GM06990 (cell line): ENCODE results near the gene IFITM10.
A peak's percentile ranks its signal among the peaks of the same experiment; 100 is the strongest.

Source experiments
- DNase-seq: peaks from one replicate; pipeline ENCODE4 v3.0.0-alpha.2; 2011; ENCODE audit not compliant: insufficient read length; ENCODE audit errors: extremely low read depth
- H3K27me3 ChIP-seq: replicated peaks from 2 replicates; pipeline ENCODE4 v1.6.0; 2011; ENCODE audit warnings: low read length; ENCODE audit not compliant: control insufficient read depth, insufficient read depth
- H3K36me3 ChIP-seq: 2 replicates; pipeline ENCODE4 v1.5.1; 2011; ENCODE audit warnings: low read length; ENCODE audit not compliant: control insufficient read depth, insufficient read depth
- H3K4me3 ChIP-seq: replicated peaks from 2 replicates; pipeline ENCODE4 v1.5.1; 2011; ENCODE audit warnings: low read depth, mild to moderate bottlenecking, control low read depth, low read length
- TF ChIP-seq, protein P1 (sequence below): IDR thresholded peaks from 2 replicates; pipeline ENCODE4 v1.5.1; 2011; ENCODE audit warnings: low read length, control low read depth, mild to moderate bottlenecking, inconsistent platforms; ENCODE audit not compliant: insufficient read depth, poor library complexity, severe bottlenecking

Gene IFITM10

DNA sequence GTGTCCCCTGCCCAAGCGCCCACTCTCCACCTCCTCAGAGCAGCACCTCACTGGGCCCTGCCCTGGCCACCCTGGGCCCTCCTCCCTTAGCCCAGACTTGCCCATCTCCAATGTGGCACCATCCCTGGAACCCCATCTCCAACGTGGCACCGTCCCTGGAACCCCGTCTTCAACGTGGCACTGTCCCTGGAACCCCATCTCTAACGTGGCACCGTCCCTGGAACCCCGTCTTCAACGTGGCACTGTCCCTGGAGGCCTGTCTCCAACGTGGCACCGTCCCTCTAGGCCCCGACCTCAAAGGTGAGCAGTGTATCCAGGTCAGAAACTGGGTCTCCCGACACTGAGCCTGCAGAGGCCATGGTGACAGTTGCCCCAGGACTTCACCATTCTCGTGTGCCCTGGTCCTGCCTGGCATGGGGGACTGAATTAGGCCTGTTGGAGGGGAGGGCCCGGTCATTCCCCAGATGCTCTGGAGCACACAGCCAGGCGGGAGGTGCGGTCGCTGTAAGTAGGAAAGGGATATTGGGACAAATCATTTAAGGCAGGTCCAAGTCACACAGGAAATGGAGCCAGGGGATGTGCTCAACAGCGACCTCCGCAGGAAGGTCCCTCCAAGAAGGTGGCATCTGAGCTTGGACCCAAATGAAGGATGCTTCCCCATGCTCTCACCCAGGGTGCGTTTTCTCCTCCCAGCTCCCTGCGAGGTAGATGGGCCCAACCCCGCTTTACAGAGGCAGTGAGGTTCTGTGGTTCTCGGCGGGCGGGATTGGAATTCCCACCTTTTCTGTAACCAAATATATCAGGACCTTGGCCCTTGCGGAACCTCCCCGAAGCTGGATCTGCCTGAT, 15.7 kb upstream of the IFITM10 start:
- no peak for DNase-seq
- TF ChIP-seq, protein P1, sequence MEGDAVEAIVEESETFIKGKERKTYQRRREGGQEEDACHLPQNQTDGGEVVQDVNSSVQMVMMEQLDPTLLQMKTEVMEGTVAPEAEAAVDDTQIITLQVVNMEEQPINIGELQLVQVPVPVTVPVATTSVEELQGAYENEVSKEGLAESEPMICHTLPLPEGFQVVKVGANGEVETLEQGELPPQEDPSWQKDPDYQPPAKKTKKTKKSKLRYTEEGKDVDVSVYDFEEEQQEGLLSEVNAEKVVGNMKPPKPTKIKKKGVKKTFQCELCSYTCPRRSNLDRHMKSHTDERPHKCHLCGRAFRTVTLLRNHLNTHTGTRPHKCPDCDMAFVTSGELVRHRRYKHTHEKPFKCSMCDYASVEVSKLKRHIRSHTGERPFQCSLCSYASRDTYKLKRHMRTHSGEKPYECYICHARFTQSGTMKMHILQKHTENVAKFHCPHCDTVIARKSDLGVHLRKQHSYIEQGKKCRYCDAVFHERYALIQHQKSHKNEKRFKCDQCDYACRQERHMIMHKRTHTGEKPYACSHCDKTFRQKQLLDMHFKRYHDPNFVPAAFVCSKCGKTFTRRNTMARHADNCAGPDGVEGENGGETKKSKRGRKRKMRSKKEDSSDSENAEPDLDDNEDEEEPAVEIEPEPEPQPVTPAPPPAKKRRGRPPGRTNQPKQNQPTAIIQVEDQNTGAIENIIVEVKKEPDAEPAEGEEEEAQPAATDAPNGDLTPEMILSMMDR: peak; percentile 12
- no peaks in the 10 kb centered on the region; the same call in 1 of the 2 replicates for H3K27me3 ChIP-seq
- H3K4me3 ChIP-seq: no peak overlapping the region
- H3K36me3 ChIP-seq: no peaks in the 10 kb centered on the region; the same call in 1 of the 2 replicates

DNA sequence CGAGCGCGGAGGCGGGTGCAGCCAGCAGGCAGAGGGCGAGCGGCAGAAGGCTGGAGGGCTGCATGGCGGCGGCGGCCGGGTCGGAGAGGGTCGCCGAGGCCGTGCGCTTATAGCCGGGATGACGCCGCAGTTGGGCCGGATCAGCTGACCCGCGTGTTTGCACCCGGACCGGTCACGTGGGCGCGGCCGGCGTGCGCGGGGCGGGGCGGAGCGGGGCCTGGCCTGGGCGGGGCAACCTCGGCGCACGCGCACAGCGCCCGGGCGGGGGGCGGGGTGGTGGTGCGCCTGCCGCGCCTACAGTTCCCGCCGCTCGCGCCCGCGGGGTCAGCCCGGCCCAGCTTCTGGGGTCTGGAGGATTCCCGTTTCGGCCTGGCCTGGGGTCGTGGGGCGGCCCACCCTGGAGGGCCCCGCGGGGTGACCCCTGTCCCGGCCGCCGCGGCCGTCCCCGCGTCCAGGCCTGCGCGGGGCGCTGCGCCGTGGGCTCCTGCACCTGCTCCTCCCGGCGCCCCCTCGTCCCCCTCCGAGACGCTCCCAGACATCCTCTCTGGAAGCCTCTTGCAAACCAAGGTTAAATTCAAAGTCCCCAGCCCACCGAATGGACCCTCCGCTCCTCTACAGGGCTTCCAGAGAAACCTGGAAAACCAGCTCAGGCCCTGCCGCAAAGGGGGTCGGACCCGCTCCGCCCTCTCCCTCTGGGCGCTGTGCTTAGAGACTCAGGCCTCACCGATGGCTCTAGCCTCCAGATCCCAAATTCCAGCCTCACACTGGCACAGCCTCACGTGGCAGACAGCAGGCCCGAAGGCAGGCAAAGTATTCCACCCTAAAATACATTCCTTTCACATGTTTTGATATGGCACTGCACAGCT, 13.6 kb upstream of the IFITM10 start, which contains the start of gene CTSD:
TSS of gene CTSD (minus strand) at position 132 of the 866 bp plus-strand sequence. CDS start at position 64, 68 bp downstream.
- peak; percentile 82 for DNase-seq
- H3K4me3 ChIP-seq: peak within 1 kb of the TSS; percentile 89
- TF ChIP-seq, protein P1: peak; percentile 15
- peaks cover 2% of the 10 kb centered on the region for H3K36me3 ChIP-seq
- no peaks in the 10 kb centered on the region for H3K27me3 ChIP-seq

- TF ChIP-seq, protein P1: no peak
These were observed 13.0 kb upstream of the IFITM10 start for GRCh38 chr11:1763336-1763795.

GRCh38 chr11:1762537-1763302, 12.3 kb upstream of the IFITM10 start:
- H3K27me3 ChIP-seq: no peaks in the 10 kb centered on the region
- DNase-seq: no peak
- peaks cover 2% of the 10 kb centered on the region for H3K36me3 ChIP-seq
- TF ChIP-seq, protein P1: no peak
- peak overlapping the region; percentile 89 for H3K4me3 ChIP-seq

More at GRCh38 chr11:1763336-1763795, 13.0 kb upstream of the IFITM10 start:
- peak overlapping the region; percentile 89 for H3K4me3 ChIP-seq
- H3K27me3 ChIP-seq: no peaks in the 10 kb centered on the region
- H3K36me3 ChIP-seq: peaks cover 2% of the 10 kb centered on the region
- DNase-seq: no peak

DNA sequence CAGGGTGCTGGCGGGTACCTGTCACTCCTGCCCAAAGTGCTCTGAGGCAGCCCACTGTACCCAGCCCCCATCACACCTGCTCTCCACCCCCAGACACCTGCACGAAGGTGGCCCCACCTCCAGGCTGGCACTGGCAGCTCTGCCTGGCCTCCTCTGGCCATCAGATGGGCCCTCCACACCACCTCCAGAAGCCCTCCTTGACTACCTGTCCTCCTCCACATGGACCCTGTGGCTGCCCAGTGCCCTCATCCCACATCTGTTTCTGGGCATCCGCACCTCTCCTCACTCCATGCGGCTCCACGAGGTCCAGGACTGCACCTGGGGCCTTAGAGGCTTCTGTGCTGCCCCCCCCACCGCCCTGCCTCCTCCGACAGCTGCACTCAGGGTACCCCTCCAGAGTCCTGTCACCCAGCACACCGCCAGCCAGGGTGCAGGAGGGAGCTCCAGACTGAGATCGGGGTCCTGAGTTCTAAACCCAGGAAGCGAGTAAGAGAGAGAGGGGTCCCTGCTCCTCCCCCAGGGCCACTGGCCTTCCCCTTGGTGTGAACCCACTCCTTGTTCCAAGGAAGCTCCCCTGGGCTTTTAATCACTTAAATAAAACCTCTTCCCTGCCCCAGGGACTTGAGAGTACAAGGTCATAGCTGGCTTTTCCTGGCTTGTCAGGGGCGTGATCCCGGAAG, 11.6 kb upstream of the IFITM10 start:
- peaks cover 2% of the 10 kb centered on the region for H3K36me3 ChIP-seq
- DNase-seq: no peak
- no peaks in the 10 kb centered on the region for H3K27me3 ChIP-seq
- H3K4me3 ChIP-seq: no peak overlapping the region
- TF ChIP-seq, protein P1: no peak
